Glomerular endothelial cell (primary cell): Measurements from ENCODE around the gene REX1BD. TPM values are rescaled to one million over a fixed set of nuclear protein-coding genes. Genes with fewer than 3 reads are reported as not detected.

Experiments used
- total RNA-seq: library from RNA; depleted of rRNA; stranded (reverse); fragments of >200 nt; gene quantifications from 2 replicates; pipeline ENCODE4 v1.2.3, GENCODE V29; 2015

The REX1BD gene
- total RNA-seq, 1 donor from 2014 or later = 141 TPM

Other genes with a start within 250 kb of the REX1BD start
- 18.6 and 26.5 TPM in 2 replicates for gene PGPEP1, start 248.2 kb upstream of the REX1BD start, total RNA-seq
- gene GDF15, start 202.6 kb upstream of the REX1BD start, total RNA-seq = 429 and 528 TPM in 2 replicates
- gene LRRC25, start 191.2 kb upstream of the REX1BD start, total RNA-seq = not detected in 2 replicates
- 180 and 184 TPM in 2 replicates for gene SSBP4, start 169.4 kb upstream of the REX1BD start, total RNA-seq
- gene ISYNA1, start 150.7 kb upstream of the REX1BD start, total RNA-seq = 50.9 and 57.2 TPM in 2 replicates
- 13.6 and 18.3 TPM in 2 replicates for gene ELL, start 66.7 kb upstream of the REX1BD start, total RNA-seq
- gene FKBP8, start 45.2 kb upstream of the REX1BD start, total RNA-seq = 297 and 321 TPM in 2 replicates
- gene KXD1, start 30.9 kb upstream of the REX1BD start, total RNA-seq = 143 and 155 TPM in 2 replicates
- 730 and 991 TPM in 2 replicates for gene UBA52, start 16.9 kb upstream of the REX1BD start, total RNA-seq
- 1.8 TPM in 1 of 2 replicates, not detected in the other for gene CRLF1, start 18.0 kb downstream of the REX1BD start, total RNA-seq
- gene TMEM59L, start 24.1 kb downstream of the REX1BD start, total RNA-seq = 1.4 and 1.6 TPM in 2 replicates
- 4.3 and 4.4 TPM in 2 replicates for gene KLHL26, start 48.2 kb downstream of the REX1BD start, total RNA-seq
- 2.8 and 4.7 TPM in 2 replicates for gene CRTC1, start 94.9 kb downstream of the REX1BD start, total RNA-seq
- not detected in 2 replicates for gene COMP, start 202.5 kb downstream of the REX1BD start, total RNA-seq
- gene UPF1, start 243.2 kb downstream of the REX1BD start, total RNA-seq = 65.9 and 90.6 TPM in 2 replicates